GM12878 (cell line): ENCODE measurements around the gene ZC3H7B. TPM values are rescaled to one million over a fixed set of nuclear protein-coding genes. Genes with fewer than 3 reads are reported as not detected.

Experiments used
- ATAC-seq: fragments of 200-7000 bp; cut with Tn5 transposase; 3 replicates; pipeline ENCODE4 v1.9.1; 2020; ENCODE audit warnings: mild to moderate bottlenecking, moderate library complexity
- BruUV-seq: library from RNA; stranded (reverse); fragments of 400-500 nt; replicated peaks from 2 replicates; lab custom pipeline; 2021; lab: Mats Ljungman, UMichigan
- CTCF ChIA-PET: fragments of 300-600 bp; sonication (Branson Sonifier 250); formaldehyde crosslinking; extraction: SDS; loops from one replicate; lab custom pipeline; 2021; ENCODE audit warnings: inconsistent platforms; lab: Yijun Ruan, JAX
- POLR2A ChIA-PET: fragments of 350-600 bp; formaldehyde crosslinking; extraction: SDS; loops from one replicate; lab custom pipeline; 2021; ENCODE audit warnings: inconsistent platforms; lab: Charles Lee
- RAD21 ChIA-PET: fragments of 300-600 bp; sonication (Branson Sonifier 250); formaldehyde crosslinking; loops from one replicate; lab custom pipeline; 2023; ENCODE audit warnings: antibody characterized with exemption; ENCODE audit not compliant: unreplicated experiment; lab: Charles Lee
- SMC1A ChIA-PET: fragments of 300-600 bp; sonication (Branson Sonifier 250); formaldehyde crosslinking; loops from one replicate; lab custom pipeline; 2023; ENCODE audit not compliant: unreplicated experiment, uncharacterized antibody; lab: Charles Lee
- DNase-seq: peaks from one replicate; pipeline ENCODE4 v3.0.0-alpha.2; 2011; ENCODE audit warnings: low read depth, low spot score
- FAIRE-seq: peaks from 3 replicates; lab custom pipeline; 2011; peaks lifted over from hg19 to GRCh38; lab: Jason Lieb, UNC
- H2AFZ ChIP-seq: 2 replicates; pipeline ENCODE4 v1.6.0; 2011; ENCODE audit warnings: low read depth, low read length, control low read depth; ENCODE audit not compliant: control insufficient read depth
- H3K27ac ChIP-seq: 2 replicates; pipeline ENCODE4 v1.5.1; 2011; ENCODE audit warnings: control low read depth; ENCODE audit not compliant: control insufficient read depth, insufficient read depth
- H3K27me3 ChIP-seq, 2 experiments: replicated peaks in 1 of 2; 2 replicates each; pipeline versions ENCODE4 v1.6.0 to v1.6.1; 2011; ENCODE audit warnings: low read length in 1 of 2; ENCODE audit not compliant: control insufficient read depth in 2 of 2, insufficient read depth in 2 of 2
- H3K36me3 ChIP-seq, 2 experiments: 2 replicates each; pipeline ENCODE4 v1.5.1; 2011; ENCODE audit warnings: low read length in 1 of 2; ENCODE audit not compliant: control insufficient read depth in 2 of 2, insufficient read depth in 2 of 2
- H3K4me1 ChIP-seq: 2 replicates; pipeline ENCODE4 v1.6.1; 2011; ENCODE audit warnings: mild to moderate bottlenecking, low read length, moderate library complexity, mixed read lengths; ENCODE audit not compliant: control insufficient read depth, insufficient read depth
- H3K4me2 ChIP-seq: 2 replicates; pipeline ENCODE4 v1.6.0; 2011; ENCODE audit warnings: control low read depth; ENCODE audit not compliant: control insufficient read depth, insufficient read depth
- H3K4me3 ChIP-seq: fragments of 200-600 bp; sonication (generic); 2 replicates; pipeline ENCODE4 v1.5.1; 2016
- H3K79me2 ChIP-seq: 2 replicates; pipeline ENCODE4 v1.6.0; 2011; ENCODE audit warnings: low read length; ENCODE audit not compliant: control insufficient read depth, insufficient read depth
- H3K9ac ChIP-seq: 2 replicates; pipeline ENCODE4 v1.8.0; 2011; ENCODE audit warnings: low read length, control low read depth, mixed read lengths; ENCODE audit not compliant: control insufficient read depth, insufficient read depth
- H3K9me3 ChIP-seq: replicated peaks from 3 replicates; pipeline ENCODE4 v1.5.1; 2011; ENCODE audit warnings: mild to moderate bottlenecking, low read length; ENCODE audit not compliant: control insufficient read depth, insufficient read depth
- H4K20me1 ChIP-seq: 2 replicates; pipeline ENCODE4 v1.6.0; 2011; ENCODE audit not compliant: control insufficient read depth, insufficient read depth
- CHD1 ChIP-seq: IDR thresholded peaks from 2 replicates; pipeline ENCODE4 v1.6.1; 2012; ENCODE audit warnings: low read depth, low read length, improper control_type of control experiment
- DPF2 ChIP-seq: fragments of 450-650 bp; IDR thresholded peaks from 2 replicates; pipeline ENCODE4 v1.6.1; 2017; ENCODE audit warnings: mild to moderate bottlenecking
- E2F4 ChIP-seq: IDR thresholded peaks from 2 replicates; pipeline ENCODE4 v1.6.1; 2012; ENCODE audit warnings: low read depth, low read length, improper control_type of control experiment
- IKZF1 ChIP-seq: fragments of 450-650 bp; conservative IDR thresholded peaks from 2 replicates; pipeline ENCODE4 v1.6.1; 2017; ENCODE audit warnings: antibody characterized with exemption, mild to moderate bottlenecking
- MTA2 ChIP-seq: fragments of 450-650 bp; IDR thresholded peaks from 2 replicates; pipeline ENCODE4 v1.6.1; 2016; ENCODE audit warnings: low read depth, mild to moderate bottlenecking, moderate library complexity
- MXI1 ChIP-seq: fragments of 150-350 bp; IDR thresholded peaks from 2 replicates; pipeline ENCODE4 v1.6.1; 2011; ENCODE audit warnings: low read depth, mild to moderate bottlenecking, inconsistent platforms, low read length, improper control_type of control experiment
- PML ChIP-seq: IDR thresholded peaks from 2 replicates; pipeline ENCODE4 v1.6.1; 2012; ENCODE audit warnings: low read length, inconsistent platforms
- POLR2A ChIP-seq: IDR thresholded peaks from 2 replicates; pipeline ENCODE4 v1.6.1; 2011; ENCODE audit warnings: low read depth, mild to moderate bottlenecking, low read length
- YBX1 ChIP-seq: fragments of 450-650 bp; IDR thresholded peaks from 2 replicates; pipeline ENCODE4 v1.6.1; 2016; ENCODE audit warnings: antibody characterized with exemption
- ZNF207 ChIP-seq: fragments of 450-650 bp; IDR thresholded peaks from 2 replicates; pipeline ENCODE4 v1.6.1; 2014; ENCODE audit warnings: antibody characterized with exemption, mild to moderate bottlenecking, borderline replicate concordance
- ZNF622 ChIP-seq: fragments of 450-650 bp; IDR thresholded peaks from 2 replicates; pipeline ENCODE4 v1.6.1; 2017; ENCODE audit warnings: mild to moderate bottlenecking, inconsistent platforms
- WGBS: methylation state at CpG from one replicate; pipeline ENCODE4 v1.1.6; 2016; ENCODE audit warnings: low lambda C conversion rate; ENCODE audit not compliant: insufficient replicate concordance, insufficient coverage; ENCODE audit errors: missing lambda C conversion rate; 5-methylcytosine and 5-hydroxymethylcytosine counted together
- in situ Hi-C: fragments of 300-500 bp; cut with MboI; formaldehyde crosslinking; loops from 9 replicates; pipeline ENCODE4 v1.14.3; 2018; ENCODE audit warnings: mixed read lengths
- intact Hi-C: fragments of 100-400 bp; cut with micrococcal nuclease; formaldehyde crosslinking; loops from one replicate; pipeline ENCODE4 v1.14.2; 2022; ENCODE audit not compliant: unreplicated experiment
- polyA plus RNA-seq, 11 experiments: library from polyadenylated mRNA; depleted of rRNA in 4 of 11; unstranded in 6 of 11; stranded (reverse) in 5 of 11; fragments of >200 nt; fragmentation: Nextera tagmentation in 4 of 11; fragmentation: Illumina TruSeq in 1 of 11; extraction: Ambion mirVana in 4 of 11; extraction: Trizol in 1 of 11; gene quantifications; 1 replicate in 1 of 11; 2 replicates in 10 of 11; pipeline versions ENCODE4 v1.2.1 to v1.2.3, GENCODE V29; 2011 to 2016; ENCODE audit warnings: inconsistent platforms in 2 of 11, missing spikeins in 2 of 11, low read depth in 1 of 11
- total RNA-seq, 4 experiments: library from RNA; depleted of rRNA in 3 of 4; stranded (reverse); fragments of >200 nt in 3 of 4; fragmentation: Illumina TruSeq in 1 of 4; extraction: Trizol in 1 of 4; gene quantifications; 2 replicates each; pipeline versions ENCODE4 v1.2.1 to v1.2.3, GENCODE V29; 2013 to 2021
- TF ChIP-seq, protein P1 (sequence below): fragments of 450-650 bp; IDR thresholded peaks from 2 replicates; pipeline ENCODE4 v1.6.1; 2017; ENCODE audit warnings: borderline replicate concordance
- TF ChIP-seq, protein P2 (sequence below): IDR thresholded peaks from 2 replicates; pipeline ENCODE4 v1.6.1; 2012; ENCODE audit warnings: low read length, inconsistent platforms
- TF ChIP-seq, protein P3 (sequence below): fragments of 450-650 bp; IDR thresholded peaks from 2 replicates; pipeline ENCODE4 v1.6.1; 2016; ENCODE audit warnings: mild to moderate bottlenecking

The ZC3H7B gene
- total and polyA plus RNA-seq, 10 of the 15 experiments (the other 5 are each of a cell fraction or from before 2014, with no cell fraction given), result 0.26 to 52.3 (median 22.4) TPM

DNA sequence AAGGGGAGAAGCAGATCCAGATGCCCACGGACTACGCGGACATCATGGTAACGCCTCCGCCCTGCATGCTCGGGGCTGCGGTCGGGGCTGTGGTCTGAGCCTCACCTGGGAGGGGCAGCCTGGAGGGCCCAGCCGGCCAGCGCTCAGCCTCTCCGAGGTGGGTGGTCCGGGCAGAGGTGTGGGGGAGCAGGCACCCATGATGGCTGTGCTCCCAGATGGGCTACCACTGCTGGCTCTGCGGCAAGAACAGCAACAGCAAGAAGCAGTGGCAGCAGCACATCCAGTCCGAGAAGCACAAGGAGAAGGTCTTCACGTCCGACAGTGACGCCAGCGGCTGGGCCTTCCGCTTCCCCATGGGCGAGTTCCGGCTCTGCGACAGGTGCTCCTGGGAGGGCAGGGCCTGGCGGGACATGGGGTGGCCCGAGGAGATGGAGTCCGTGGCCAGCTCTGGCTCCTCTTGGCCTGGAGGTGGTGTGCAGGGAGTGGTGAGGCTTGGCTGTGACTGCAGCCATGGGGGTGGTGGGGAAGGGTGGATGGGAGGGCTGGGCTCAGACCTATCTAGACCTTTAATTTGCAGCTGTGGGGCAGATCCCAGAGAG is 55.2 kb downstream of the ZC3H7B start:
- H3K9me3 ChIP-seq, result no peaks in the 10 kb centered on the region
- FAIRE-seq, result no peak
- ChIA-PET POLR2A (interaction anchor here (0.5 kb wide), 1 partner anchor 44 kb away, joined by 4 read pairs; no protein-coding TSS in a partner anchor), SMC1A (no interaction called here), CTCF (no interaction called here), RAD21 (no interaction called here)
- H3K4me2 ChIP-seq, result no peak overlapping the region
- H3K9ac ChIP-seq, result no peak overlapping the region
- no peaks in the 10 kb centered on the region for H3K27me3 ChIP-seq
- 92% methylated on average over 23 of the region's 25 CpGs for WGBS
- in situ Hi-C loops, result no loop called here
- no peak overlapping the region for H3K27ac ChIP-seq
- H4K20me1 ChIP-seq, result no peaks in the 10 kb centered on the region
- no peak for DNase-seq
- H3K4me3 ChIP-seq, result no peak overlapping the region
- BruUV-seq, result no TSS peak
- TF ChIP-seq ZNF207 (no peak), YBX1 (no peak), DPF2 (no peak), E2F4 (no peak), POLR2A (peak; percentile 40)
- peaks cover 3 to 28% of the 10 kb centered on the region in 2 experiments; a peak in 3 of 4 replicates for H3K36me3 ChIP-seq
- intact Hi-C loops, result no loop called here
- no peak overlapping the region for H2AFZ ChIP-seq
- ATAC-seq, result no peak
- no peaks in the 10 kb centered on the region for H3K4me1 ChIP-seq
- H3K79me2 ChIP-seq, result no peaks in the 10 kb centered on the region

- Histone ChIP-seq H3K4me3 (no peak overlapping the region), H4K20me1 (no peaks in the 10 kb centered on the region), H3K27ac (no peak overlapping the region), H3K9ac (no peak overlapping the region), H3K36me3 (peaks cover 3 to 28% of the 10 kb centered on the region in 2 experiments; a peak in 3 of 4 replicates), H3K4me2 (no peak overlapping the region), H3K9me3 (no peaks in the 10 kb centered on the region), H3K27me3 (no peaks in the 10 kb centered on the region), H3K79me2 (no peaks in the 10 kb centered on the region), H2AFZ (no peak overlapping the region), H3K4me1 (no peaks in the 10 kb centered on the region)
- ATAC-seq (no peak), FAIRE-seq (no peak), DNase-seq (no peak)
- ChIA-PET RAD21 (interaction anchor here (0.6 kb wide), 1 partner anchor 120 kb away, joined by 5 read pairs; no protein-coding TSS in a partner anchor), CTCF (no interaction called here), POLR2A (interaction anchor here (0.5 kb wide), 1 partner anchor 43 kb away, joined by 4 read pairs; no protein-coding TSS in a partner anchor), SMC1A (no interaction called here)
- in situ Hi-C loops, result no loop called here
- BruUV-seq, result no TSS peak
- intact Hi-C loops, result no loop called here
- WGBS, result 96% methylated on average over 14 of the region's 16 CpGs
- no peak for TF ChIP-seq MXI1
- TF ChIP-seq, protein P1, sequence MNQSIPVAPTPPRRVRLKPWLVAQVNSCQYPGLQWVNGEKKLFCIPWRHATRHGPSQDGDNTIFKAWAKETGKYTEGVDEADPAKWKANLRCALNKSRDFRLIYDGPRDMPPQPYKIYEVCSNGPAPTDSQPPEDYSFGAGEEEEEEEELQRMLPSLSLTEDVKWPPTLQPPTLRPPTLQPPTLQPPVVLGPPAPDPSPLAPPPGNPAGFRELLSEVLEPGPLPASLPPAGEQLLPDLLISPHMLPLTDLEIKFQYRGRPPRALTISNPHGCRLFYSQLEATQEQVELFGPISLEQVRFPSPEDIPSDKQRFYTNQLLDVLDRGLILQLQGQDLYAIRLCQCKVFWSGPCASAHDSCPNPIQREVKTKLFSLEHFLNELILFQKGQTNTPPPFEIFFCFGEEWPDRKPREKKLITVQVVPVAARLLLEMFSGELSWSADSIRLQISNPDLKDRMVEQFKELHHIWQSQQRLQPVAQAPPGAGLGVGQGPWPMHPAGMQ, result no peak
- no peak for TF ChIP-seq CHD1
- TF ChIP-seq, protein P2, sequence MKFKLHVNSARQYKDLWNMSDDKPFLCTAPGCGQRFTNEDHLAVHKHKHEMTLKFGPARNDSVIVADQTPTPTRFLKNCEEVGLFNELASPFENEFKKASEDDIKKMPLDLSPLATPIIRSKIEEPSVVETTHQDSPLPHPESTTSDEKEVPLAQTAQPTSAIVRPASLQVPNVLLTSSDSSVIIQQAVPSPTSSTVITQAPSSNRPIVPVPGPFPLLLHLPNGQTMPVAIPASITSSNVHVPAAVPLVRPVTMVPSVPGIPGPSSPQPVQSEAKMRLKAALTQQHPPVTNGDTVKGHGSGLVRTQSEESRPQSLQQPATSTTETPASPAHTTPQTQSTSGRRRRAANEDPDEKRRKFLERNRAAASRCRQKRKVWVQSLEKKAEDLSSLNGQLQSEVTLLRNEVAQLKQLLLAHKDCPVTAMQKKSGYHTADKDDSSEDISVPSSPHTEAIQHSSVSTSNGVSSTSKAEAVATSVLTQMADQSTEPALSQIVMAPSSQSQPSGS, result no peak
- TF ChIP-seq, protein P3, sequence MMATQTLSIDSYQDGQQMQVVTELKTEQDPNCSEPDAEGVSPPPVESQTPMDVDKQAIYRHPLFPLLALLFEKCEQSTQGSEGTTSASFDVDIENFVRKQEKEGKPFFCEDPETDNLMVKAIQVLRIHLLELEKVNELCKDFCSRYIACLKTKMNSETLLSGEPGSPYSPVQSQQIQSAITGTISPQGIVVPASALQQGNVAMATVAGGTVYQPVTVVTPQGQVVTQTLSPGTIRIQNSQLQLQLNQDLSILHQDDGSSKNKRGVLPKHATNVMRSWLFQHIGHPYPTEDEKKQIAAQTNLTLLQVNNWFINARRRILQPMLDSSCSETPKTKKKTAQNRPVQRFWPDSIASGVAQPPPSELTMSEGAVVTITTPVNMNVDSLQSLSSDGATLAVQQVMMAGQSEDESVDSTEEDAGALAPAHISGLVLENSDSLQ, result no peak
- no peak for TF ChIP-seq IKZF1
- TF ChIP-seq MTA2, result no peak
- no peak for TF ChIP-seq PML
- no peak for TF ChIP-seq ZNF622
These were observed 55.9 kb downstream of the ZC3H7B start for GRCh38 chr22:41357191-41357590.
